Kidney (tissue), 14 donors: Measurements from ENCODE around the gene AGBL4. TPM values are rescaled to one million over a fixed set of nuclear protein-coding genes. Genes with fewer than 3 reads are reported as not detected.
"Not testable (repeated sequence)": the region's sequence is repeated elsewhere in the genome, so short reads cannot be mapped to it uniquely, and the experiment has no call there.

Experiments used
- DNase-seq, 5 donors: peaks; one replicate each; pipeline ENCODE4 v3.0.0-alpha.2; 2013 to 2020
- FAIRE-seq: peaks from 2 replicates; lab custom pipeline; 2012; peaks lifted over from hg19 to GRCh38; lab: Jason Lieb, UNC
- H3K27ac ChIP-seq, 2 donors: one replicate each; pipeline ENCODE4 v1.7.0; 2013; ENCODE audit warnings: low read depth in 2 of 2, low read length in 2 of 2, inconsistent platforms in 1 of 2
- H3K27me3 ChIP-seq: one replicate; pipeline ENCODE4 v1.7.1; 2013; ENCODE audit warnings: low read length, inconsistent platforms; ENCODE audit not compliant: control insufficient read depth, insufficient read depth
- H3K36me3 ChIP-seq, 3 donors: one replicate each; pipeline versions ENCODE4 v1.7.0 to v1.7.1; 2013; ENCODE audit warnings: low read length in 3 of 3, control low read depth in 1 of 3, inconsistent platforms in 1 of 3; ENCODE audit not compliant: insufficient read depth in 3 of 3, control insufficient read depth in 2 of 3
- H3K4me1 ChIP-seq, 3 donors: one replicate each; pipeline versions ENCODE4 v1.7.0 to v1.7.1; 2013; ENCODE audit warnings: low read length in 3 of 3, inconsistent platforms in 1 of 3, low read depth in 1 of 3; ENCODE audit not compliant: control insufficient read depth in 2 of 3, insufficient read depth in 2 of 3
- H3K4me3 ChIP-seq, 3 donors: one replicate each; pipeline versions ENCODE4 v1.7.0 to v1.8.1; 2013; ENCODE audit warnings: low read length in 3 of 3, control low read depth in 1 of 3, inconsistent platforms in 1 of 3
- H3K9ac ChIP-seq, 3 donors: one replicate each; pipeline versions ENCODE4 v1.7.0 to v1.7.1; 2013; ENCODE audit warnings: low read length in 3 of 3, control low read depth in 1 of 3, inconsistent platforms in 1 of 3
- H3K9me3 ChIP-seq, 3 donors: one replicate each; pipeline versions ENCODE4 v1.7.0 to v1.7.1; 2013; ENCODE audit warnings: low read length in 3 of 3, control low read depth in 1 of 3, inconsistent platforms in 1 of 3; ENCODE audit not compliant: control insufficient read depth in 2 of 3, insufficient read depth in 1 of 3
- intact Hi-C: fragments of 100-400 bp; cut with DNase I; formaldehyde crosslinking; loops from one replicate; pipeline ENCODE4 v1.11.1; 2022
- polyA plus RNA-seq: library from polyadenylated mRNA; stranded (reverse); fragments of 350-450 nt; fragmentation: Illumina TruSeq; extraction: RNeasy Lipid Tissue Mini Kit (QIAGEN cat#74804); gene quantifications from one replicate; pipeline ENCODE4 v1.2.3, GENCODE V29; 2014; ENCODE audit warnings: low read depth, low replicate concordance; ENCODE audit not compliant: insufficient read depth
- total RNA-seq: library from RNA; stranded (reverse); fragmentation: NEBNext Ultra II Directional; extraction: Animal tissue kit (Norgen Biotek cat#: 25700); gene quantifications from one replicate; pipeline ENCODE4 v1.2.1, GENCODE V29; 2021
- TF ChIP-seq, protein P1 (sequence below): IDR thresholded peaks from 3 replicates; pipeline ENCODE4 v1.5.1; 2012; ENCODE audit warnings: mild to moderate bottlenecking, moderate library complexity, borderline replicate concordance; ENCODE audit not compliant: insufficient read depth; ENCODE audit errors: extremely low read depth
- donor health status: control.
- donor health status: control.
- donor health status: control.
- donor health status: control.
- donor health status: control.
- donor health status: DM: yes; HTN: yes; CAD: no.
- donor health status: Normal renal cell carcinoma (clear cell type).

The AGBL4 gene
- total and polyA plus RNA-seq, 2 donors from 2014 or later: 1.5 to 2.7 TPM

DNA sequence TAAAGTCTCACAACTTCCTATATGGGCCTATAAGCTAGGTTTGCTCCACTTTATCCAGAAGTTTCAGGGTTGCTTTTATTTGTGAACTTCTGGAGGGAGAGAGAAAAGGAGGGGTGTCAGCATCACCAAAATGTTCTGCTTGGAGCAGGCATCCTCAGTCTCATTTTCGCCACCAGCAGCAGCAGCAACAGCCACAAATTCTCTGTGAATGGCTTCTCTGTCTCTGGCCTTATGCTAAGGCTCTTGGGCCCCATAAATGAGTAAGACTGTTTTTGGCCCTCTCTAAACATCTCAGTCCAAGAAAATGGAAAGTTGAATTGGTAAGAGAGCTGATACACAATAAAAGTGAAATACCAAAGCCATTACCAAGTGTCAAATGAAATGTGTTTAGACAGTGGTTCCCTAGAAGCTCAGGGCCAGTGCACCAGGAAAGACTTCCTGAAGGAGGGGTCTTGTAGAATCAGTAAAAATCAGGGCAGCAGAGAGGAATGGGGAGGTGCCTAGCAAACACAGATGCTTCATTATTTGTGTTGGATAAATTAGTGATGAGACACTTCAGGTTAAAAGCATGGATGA is 1498.8 kb downstream of the AGBL4 start:
- no peak overlapping the region for H3K9ac ChIP-seq
- TF ChIP-seq, protein P1, sequence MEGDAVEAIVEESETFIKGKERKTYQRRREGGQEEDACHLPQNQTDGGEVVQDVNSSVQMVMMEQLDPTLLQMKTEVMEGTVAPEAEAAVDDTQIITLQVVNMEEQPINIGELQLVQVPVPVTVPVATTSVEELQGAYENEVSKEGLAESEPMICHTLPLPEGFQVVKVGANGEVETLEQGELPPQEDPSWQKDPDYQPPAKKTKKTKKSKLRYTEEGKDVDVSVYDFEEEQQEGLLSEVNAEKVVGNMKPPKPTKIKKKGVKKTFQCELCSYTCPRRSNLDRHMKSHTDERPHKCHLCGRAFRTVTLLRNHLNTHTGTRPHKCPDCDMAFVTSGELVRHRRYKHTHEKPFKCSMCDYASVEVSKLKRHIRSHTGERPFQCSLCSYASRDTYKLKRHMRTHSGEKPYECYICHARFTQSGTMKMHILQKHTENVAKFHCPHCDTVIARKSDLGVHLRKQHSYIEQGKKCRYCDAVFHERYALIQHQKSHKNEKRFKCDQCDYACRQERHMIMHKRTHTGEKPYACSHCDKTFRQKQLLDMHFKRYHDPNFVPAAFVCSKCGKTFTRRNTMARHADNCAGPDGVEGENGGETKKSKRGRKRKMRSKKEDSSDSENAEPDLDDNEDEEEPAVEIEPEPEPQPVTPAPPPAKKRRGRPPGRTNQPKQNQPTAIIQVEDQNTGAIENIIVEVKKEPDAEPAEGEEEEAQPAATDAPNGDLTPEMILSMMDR: no peak
- intact Hi-C loops: no loop called here

DNA sequence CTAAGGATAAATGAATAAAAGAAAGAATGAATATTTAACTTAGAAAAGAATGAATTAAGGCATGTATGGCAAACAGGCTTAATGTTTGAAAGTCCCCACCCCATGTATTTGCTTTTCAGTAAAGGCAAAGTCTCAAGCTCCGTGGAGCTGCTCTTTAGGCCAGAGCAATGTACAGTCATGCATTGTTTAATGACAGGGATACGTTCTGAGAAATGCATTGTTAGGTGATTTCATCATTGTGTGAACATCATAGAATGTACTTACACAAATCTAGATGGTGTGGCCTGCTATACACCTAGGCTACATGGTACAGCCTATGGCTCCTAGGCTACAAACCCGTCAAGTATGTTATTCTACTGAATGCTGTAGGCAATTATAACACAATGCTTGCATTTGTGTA is 1500.2 kb downstream of the AGBL4 start:
- H3K27me3 ChIP-seq: no peaks in the 10 kb centered on the region
- H3K27ac ChIP-seq: no peak overlapping the region
- intact Hi-C loops: no loop called here
- H3K4me1 ChIP-seq: no peaks in the 10 kb centered on the region
- no peaks in the 10 kb centered on the region for H3K9me3 ChIP-seq
- TF ChIP-seq, protein P1: no peak
- H3K9ac ChIP-seq: no peak overlapping the region
- no peak overlapping the region for H3K4me3 ChIP-seq
- DNase-seq (no peak), FAIRE-seq (no peak)
- H3K36me3 ChIP-seq: no peaks in the 10 kb centered on the region

More for the DNA sequence above, 1498.8 kb downstream of the AGBL4 start:
- Histone ChIP-seq H3K27ac (no peak overlapping the region), H3K4me1 (no peaks in the 10 kb centered on the region), H3K9me3 (no peaks in the 10 kb centered on the region), H3K27me3 (no peaks in the 10 kb centered on the region), H3K4me3 (no peak overlapping the region), H3K36me3 (no peaks in the 10 kb centered on the region)
- FAIRE-seq (no peak), DNase-seq (no peak)

DNA sequence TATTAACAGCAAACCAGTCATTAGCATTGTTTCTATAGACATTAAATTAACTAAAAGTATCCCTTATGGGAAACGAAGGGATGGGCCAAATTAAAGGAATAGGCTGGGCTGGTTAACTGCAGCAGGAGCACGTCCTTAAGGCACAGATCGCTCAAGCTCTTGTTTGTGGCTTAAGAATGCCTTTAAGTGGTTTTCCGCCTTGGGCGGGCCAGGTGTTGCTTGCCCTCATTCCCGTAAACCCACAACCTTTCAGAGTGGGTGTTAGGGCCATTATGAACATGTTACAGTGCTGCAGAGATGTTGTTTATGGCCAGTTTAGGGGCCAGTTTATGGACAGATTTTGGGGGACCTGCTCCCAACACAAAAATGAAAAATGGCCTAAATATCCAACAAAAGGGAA is 1503.9 kb downstream of the AGBL4 start:
- FAIRE-seq, DNase-seq: not testable (repeated sequence)

DNA sequence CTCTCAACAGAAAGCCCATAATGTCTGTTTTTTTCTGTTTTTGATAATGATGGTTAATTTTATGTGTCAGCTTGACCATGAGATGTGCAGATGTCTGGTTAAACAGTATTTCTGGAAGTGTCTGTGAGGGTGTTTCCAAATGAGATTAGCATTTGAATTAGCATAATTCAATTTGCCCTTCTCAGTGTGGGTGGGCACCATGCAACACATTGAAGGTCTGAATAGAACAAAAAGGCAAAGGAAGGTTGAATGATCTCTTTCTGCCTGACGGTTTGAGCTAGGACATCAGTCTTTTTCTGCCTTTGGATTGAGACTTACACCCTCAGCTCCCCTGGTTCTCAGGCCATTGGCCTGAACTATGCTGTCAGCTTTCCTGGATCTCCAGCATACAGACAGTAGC is 1516.9 kb downstream of the AGBL4 start:
- Histone ChIP-seq H3K36me3 (no peaks in the 10 kb centered on the region), H3K27me3 (no peaks in the 10 kb centered on the region), H3K4me1 (no peaks in the 10 kb centered on the region), H3K27ac (no peak overlapping the region), H3K9me3 (no peaks in the 10 kb centered on the region), H3K4me3 (no peak overlapping the region), H3K9ac (no peak overlapping the region)
- no peak for DNase-seq
- TF ChIP-seq, protein P1: no peak
- no peak for FAIRE-seq
- intact Hi-C loops: no loop called here

More for the DNA sequence above, 1503.9 kb downstream of the AGBL4 start:
- H3K27ac ChIP-seq, H3K4me3 ChIP-seq, H3K36me3 ChIP-seq, H3K9me3 ChIP-seq, intact Hi-C loops, H3K9ac ChIP-seq, H3K4me1 ChIP-seq, H3K27me3 ChIP-seq: not testable (repeated sequence)
